K562 (cell line): Measurements from ENCODE around the gene GART. TPM values are rescaled to one million over a fixed set of nuclear protein-coding genes. Genes with fewer than 3 reads are reported as not detected.

ENCODE experiments used
- ATF7 ChIP-seq: fragments of 450-650 bp; IDR thresholded peaks from 2 replicates; pipeline ENCODE4 v1.7.1; 2014; ENCODE audit warnings: mild to moderate bottlenecking, moderate library complexity
- CBX2 ChIP-seq: fragments of 200-600 bp; sonication (generic); IDR thresholded peaks from one replicate; pipeline ENCODE4 v1.6.1; 2012; ENCODE audit warnings: mild to moderate bottlenecking, low read length, inconsistent platforms; ENCODE audit not compliant: insufficient read depth, poor library complexity, severe bottlenecking
- DIDO1 ChIP-seq: fragments of 450-650 bp; IDR thresholded peaks from 2 replicates; pipeline ENCODE4 v1.6.1; 2016; ENCODE audit warnings: low read depth, missing biosample characterization, missing genetic modification characterization
- JUN ChIP-seq, 2 experiments: sonication (generic) in 1 of 2; formaldehyde crosslinking in 1 of 2; IDR thresholded peaks; 2 replicates each; pipeline versions ENCODE4 v1.6.1 to v1.8.0; 2012 to 2022; ENCODE audit warnings: borderline replicate concordance in 2 of 2, mild to moderate bottlenecking in 2 of 2, improper control_type of control experiment in 1 of 2, low read depth in 1 of 2, low read length in 1 of 2, missing genetic modification reagents in 1 of 2
- KLF10 ChIP-seq: fragments of 250-450 bp; sonication (Bioruptor Pico); IDR thresholded peaks from 2 replicates; pipeline ENCODE4 v1.6.1; 2021; ENCODE audit warnings: matching md5 sums
- L3MBTL2 ChIP-seq: fragments of 450-650 bp; IDR thresholded peaks from 2 replicates; pipeline ENCODE4 v1.6.1; 2016; ENCODE audit warnings: mild to moderate bottlenecking, moderate library complexity
- MTA3 ChIP-seq: fragments of 450-650 bp; formaldehyde crosslinking; IDR thresholded peaks from 2 replicates; pipeline ENCODE4 v1.6.1; 2017; ENCODE audit warnings: mild to moderate bottlenecking, borderline replicate concordance
- MXI1 ChIP-seq: IDR thresholded peaks from 2 replicates; pipeline ENCODE4 v1.6.1; 2011; ENCODE audit warnings: low read depth, mild to moderate bottlenecking, improper control_type of control experiment, low read length
- NBN ChIP-seq: fragments of 450-650 bp; IDR thresholded peaks from 2 replicates; pipeline ENCODE4 v1.6.1; 2016; ENCODE audit warnings: low read depth, mild to moderate bottlenecking
- PHF21A ChIP-seq: fragments of 450-650 bp; IDR thresholded peaks from 2 replicates; pipeline ENCODE4 v1.6.1; 2017; ENCODE audit warnings: low read depth, borderline replicate concordance
- POLR2A ChIP-seq: fragments of 450-650 bp; conservative IDR thresholded peaks from 2 replicates; pipeline ENCODE4 v1.6.1; 2016
- RBM25 ChIP-seq: fragments of 200-400 bp; formaldehyde crosslinking; IDR thresholded peaks from 2 replicates; pipeline ENCODE4 v1.6.1; 2018; ENCODE audit warnings: low read length, low read depth, moderate library complexity; ENCODE audit not compliant: severe bottlenecking
- TAF9B ChIP-seq: fragments of 450-650 bp; IDR thresholded peaks from 2 replicates; pipeline ENCODE4 v1.6.1; 2018; ENCODE audit warnings: mild to moderate bottlenecking; ENCODE audit not compliant: partially characterized antibody
- ZKSCAN1 ChIP-seq: fragments of 150-350 bp; IDR thresholded peaks from 2 replicates; pipeline ENCODE4 v1.6.1; 2016; ENCODE audit warnings: low read depth, low read length
- ZNF766 ChIP-seq: fragments of 200-800 bp; sonication (Bioruptor generic); conservative IDR thresholded peaks from 2 replicates; pipeline ENCODE4 v1.6.1; 2016; ENCODE audit warnings: missing genetic modification characterization, missing compliant biosample characterization
- ZNF77 ChIP-seq: fragments of 250-450 bp; sonication (Bioruptor Pico); IDR thresholded peaks from 2 replicates; pipeline ENCODE4 v1.5.0; 2020
- polyA plus RNA-seq, 8 experiments: library from polyadenylated mRNA; depleted of rRNA in 4 of 8; stranded (reverse) in 5 of 8; unstranded in 3 of 8; fragments of >200 nt; fragmentation: Nextera tagmentation in 2 of 8; fragmentation: Illumina TruSeq in 1 of 8; extraction: Ambion mirVana in 2 of 8; extraction: Trizol in 1 of 8; gene quantifications; 2 replicates each; pipeline versions ENCODE4 v1.2.1 to v1.2.3, GENCODE V29; 2011 to 2014; ENCODE audit warnings: inconsistent platforms in 1 of 8, missing spikeins in 1 of 8
- total RNA-seq, 7 experiments: library from RNA; depleted of rRNA in 6 of 7; stranded (reverse); fragments of >200 nt in 6 of 7; fragmentation: Illumina TruSeq in 2 of 7; extraction: Trizol in 2 of 7; gene quantifications; 2 replicates each; pipeline versions ENCODE4 v1.2.1 to v1.2.3, GENCODE V29; 2011 to 2021; ENCODE audit warnings: low replicate concordance in 1 of 7
- TF ChIP-seq, protein P1 (sequence below): fragments of 450-650 bp; IDR thresholded peaks from 2 replicates; pipeline ENCODE4 v1.6.1; 2017; ENCODE audit warnings: antibody characterized with exemption
- TF ChIP-seq, protein P2 (sequence below): fragments of 450-650 bp; IDR thresholded peaks from 2 replicates; pipeline ENCODE4 v1.6.1; 2018; ENCODE audit not compliant: partially characterized antibody
- TF ChIP-seq, protein P3 (sequence below): fragments of 250-450 bp; sonication (Bioruptor Pico); IDR thresholded peaks from 2 replicates; pipeline ENCODE4 v1.9.0; 2021; ENCODE audit warnings: mild to moderate bottlenecking
- TF ChIP-seq, protein P4 (sequence below): fragments of 450-650 bp; conservative IDR thresholded peaks from 2 replicates; pipeline ENCODE4 v1.6.1; 2016; ENCODE audit warnings: missing genetic modification characterization, low read depth, mild to moderate bottlenecking, control low read depth, missing compliant biosample characterization

The GART gene
- total and polyA plus RNA-seq, 9 of the 15 experiments (the other 6 are each of a cell fraction or from before 2014, with no cell fraction given), result 141 to 429 (median 349) TPM

DNA sequence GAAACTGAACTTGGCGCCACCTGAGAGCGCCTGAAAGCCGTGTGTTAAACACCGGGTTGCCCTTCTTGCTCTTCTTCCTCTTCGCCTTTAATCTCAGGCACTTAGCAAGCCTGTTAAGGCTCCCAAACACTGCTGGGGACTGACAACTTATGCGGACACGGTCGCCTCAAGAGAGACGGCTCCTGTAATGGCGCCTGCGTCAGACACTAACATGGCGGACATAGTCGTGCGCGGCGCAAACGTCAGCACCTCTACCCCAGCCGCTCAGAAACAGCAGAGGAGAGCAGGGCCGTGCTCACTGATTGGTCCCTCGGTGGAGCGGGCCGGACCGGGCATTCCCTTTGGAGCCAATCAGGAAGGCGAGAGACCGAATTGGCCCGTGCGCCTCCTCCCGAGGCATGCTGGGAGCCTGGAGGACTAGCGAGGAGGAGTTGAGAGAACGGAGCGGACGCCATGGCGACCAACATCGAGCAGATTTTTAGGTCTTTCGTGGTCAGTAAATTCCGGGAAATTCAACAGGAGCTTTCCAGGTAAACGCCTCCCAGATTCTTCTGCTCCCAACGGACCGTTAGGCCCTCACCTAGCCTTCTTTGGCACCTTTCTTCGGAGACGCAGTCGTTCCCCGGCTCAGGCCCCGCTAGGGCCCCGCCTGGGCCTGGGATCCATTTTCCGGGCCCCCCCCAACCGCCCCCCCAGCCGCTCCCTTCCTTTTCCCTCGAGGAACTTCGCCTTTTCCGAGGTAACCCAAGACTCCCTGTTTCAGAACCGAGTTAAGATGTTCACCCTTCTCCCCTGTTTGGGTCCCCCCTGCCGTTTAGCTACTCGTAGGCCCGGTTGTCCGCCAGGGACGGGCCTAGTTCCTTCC is 955 bp upstream of the GART start, which contains the start of gene SON (continued):
- TF ChIP-seq PHF21A, result peak; percentile 62; the same call in 1 of the 2 replicates
- TF ChIP-seq, protein P1, sequence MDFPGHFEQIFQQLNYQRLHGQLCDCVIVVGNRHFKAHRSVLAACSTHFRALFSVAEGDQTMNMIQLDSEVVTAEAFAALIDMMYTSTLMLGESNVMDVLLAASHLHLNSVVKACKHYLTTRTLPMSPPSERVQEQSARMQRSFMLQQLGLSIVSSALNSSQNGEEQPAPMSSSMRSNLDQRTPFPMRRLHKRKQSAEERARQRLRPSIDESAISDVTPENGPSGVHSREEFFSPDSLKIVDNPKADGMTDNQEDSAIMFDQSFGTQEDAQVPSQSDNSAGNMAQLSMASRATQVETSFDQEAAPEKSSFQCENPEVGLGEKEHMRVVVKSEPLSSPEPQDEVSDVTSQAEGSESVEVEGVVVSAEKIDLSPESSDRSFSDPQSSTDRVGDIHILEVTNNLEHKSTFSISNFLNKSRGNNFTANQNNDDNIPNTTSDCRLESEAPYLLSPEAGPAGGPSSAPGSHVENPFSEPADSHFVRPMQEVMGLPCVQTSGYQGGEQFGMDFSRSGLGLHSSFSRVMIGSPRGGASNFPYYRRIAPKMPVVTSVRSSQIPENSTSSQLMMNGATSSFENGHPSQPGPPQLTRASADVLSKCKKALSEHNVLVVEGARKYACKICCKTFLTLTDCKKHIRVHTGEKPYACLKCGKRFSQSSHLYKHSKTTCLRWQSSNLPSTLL, result peak; percentile 65
- peak; percentile 90 for TF ChIP-seq MTA3
- no peak for TF ChIP-seq ZNF77 (CRISPR knock-in tag)
- TF ChIP-seq RBM25, result peak; percentile 78
- no peak for TF ChIP-seq CBX2
- TF ChIP-seq ATF7, result peak; percentile 90
- TF ChIP-seq KLF10 (CRISPR knock-in tag), result no peak
- peak; percentile 97 for TF ChIP-seq POLR2A
- 0 out of 2 replicates have a peak, but pooled peaks have one; percentile 76 for TF ChIP-seq NBN
- peak; percentile 67 for TF ChIP-seq MXI1
- TF ChIP-seq, protein P2, sequence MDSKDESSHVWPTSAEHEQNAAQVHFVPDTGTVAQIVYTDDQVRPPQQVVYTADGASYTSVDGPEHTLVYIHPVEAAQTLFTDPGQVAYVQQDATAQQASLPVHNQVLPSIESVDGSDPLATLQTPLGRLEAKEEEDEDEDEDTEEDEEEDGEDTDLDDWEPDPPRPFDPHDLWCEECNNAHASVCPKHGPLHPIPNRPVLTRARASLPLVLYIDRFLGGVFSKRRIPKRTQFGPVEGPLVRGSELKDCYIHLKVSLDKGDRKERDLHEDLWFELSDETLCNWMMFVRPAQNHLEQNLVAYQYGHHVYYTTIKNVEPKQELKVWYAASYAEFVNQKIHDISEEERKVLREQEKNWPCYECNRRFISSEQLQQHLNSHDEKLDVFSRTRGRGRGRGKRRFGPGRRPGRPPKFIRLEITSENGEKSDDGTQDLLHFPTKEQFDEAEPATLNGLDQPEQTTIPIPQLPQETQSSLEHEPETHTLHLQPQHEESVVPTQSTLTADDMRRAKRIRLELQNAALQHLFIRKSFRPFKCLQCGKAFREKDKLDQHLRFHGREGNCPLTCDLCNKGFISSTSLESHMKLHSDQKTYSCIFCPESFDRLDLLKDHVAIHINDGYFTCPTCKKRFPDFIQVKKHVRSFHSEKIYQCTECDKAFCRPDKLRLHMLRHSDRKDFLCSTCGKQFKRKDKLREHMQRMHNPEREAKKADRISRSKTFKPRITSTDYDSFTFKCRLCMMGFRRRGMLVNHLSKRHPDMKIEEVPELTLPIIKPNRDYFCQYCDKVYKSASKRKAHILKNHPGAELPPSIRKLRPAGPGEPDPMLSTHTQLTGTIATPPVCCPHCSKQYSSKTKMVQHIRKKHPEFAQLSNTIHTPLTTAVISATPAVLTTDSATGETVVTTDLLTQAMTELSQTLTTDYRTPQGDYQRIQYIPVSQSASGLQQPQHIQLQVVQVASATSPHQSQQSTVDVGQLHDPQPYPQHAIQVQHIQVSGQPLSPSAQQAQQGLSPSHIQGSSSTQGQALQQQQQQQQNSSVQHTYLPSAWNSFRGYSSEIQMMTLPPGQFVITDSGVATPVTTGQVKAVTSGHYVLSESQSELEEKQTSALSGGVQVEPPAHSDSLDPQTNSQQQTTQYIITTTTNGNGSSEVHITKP, result peak; percentile 50
- TF ChIP-seq, protein P3, sequence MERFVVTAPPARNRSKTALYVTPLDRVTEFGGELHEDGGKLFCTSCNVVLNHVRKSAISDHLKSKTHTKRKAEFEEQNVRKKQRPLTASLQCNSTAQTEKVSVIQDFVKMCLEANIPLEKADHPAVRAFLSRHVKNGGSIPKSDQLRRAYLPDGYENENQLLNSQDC (CRISPR knock-in tag), result peak; percentile 88; the same call in 1 of the 2 replicates
- peak; percentile 38; the same call in 1 of the 2 replicates for TF ChIP-seq JUN (IDR thresholded peaks at IDR 0.05; ENCODE audit: borderline replicate concordance, low read depth, low read length)
- no peak for TF ChIP-seq JUN (CRISPR knock-in tag; IDR thresholded peaks at IDR 0.05; ENCODE audit: borderline replicate concordance)
- TF ChIP-seq DIDO1 (tag), result peak; percentile 62
- peak; percentile 14; the same call in 1 of the 2 replicates for TF ChIP-seq ZKSCAN1
- TF ChIP-seq, protein P4, sequence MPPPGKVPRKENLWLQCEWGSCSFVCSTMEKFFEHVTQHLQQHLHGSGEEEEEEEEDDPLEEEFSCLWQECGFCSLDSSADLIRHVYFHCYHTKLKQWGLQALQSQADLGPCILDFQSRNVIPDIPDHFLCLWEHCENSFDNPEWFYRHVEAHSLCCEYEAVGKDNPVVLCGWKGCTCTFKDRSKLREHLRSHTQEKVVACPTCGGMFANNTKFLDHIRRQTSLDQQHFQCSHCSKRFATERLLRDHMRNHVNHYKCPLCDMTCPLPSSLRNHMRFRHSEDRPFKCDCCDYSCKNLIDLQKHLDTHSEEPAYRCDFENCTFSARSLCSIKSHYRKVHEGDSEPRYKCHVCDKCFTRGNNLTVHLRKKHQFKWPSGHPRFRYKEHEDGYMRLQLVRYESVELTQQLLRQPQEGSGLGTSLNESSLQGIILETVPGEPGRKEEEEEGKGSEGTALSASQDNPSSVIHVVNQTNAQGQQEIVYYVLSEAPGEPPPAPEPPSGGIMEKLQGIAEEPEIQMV (tag), result peak; percentile 75
- TF ChIP-seq L3MBTL2, result peak; percentile 97
- peak; percentile 66 for TF ChIP-seq TAF9B
- TF ChIP-seq ZNF766 (CRISPR knock-in tag), result peak; percentile 69; the same call in 1 of the 2 replicates
